H1 (cell line): Measurements from ENCODE around the gene ZBTB8B. TPM values are rescaled to one million over a fixed set of nuclear protein-coding genes. Genes with fewer than 3 reads are reported as not detected.

Experiments used
- EP300 ChIP-seq, 2 experiments: IDR thresholded peaks; 1 replicate in 1 of 2; 2 replicates in 1 of 2; pipeline ENCODE4 v1.6.1; 2011 to 2012; ENCODE audit warnings: low read depth in 2 of 2, low read length in 2 of 2, mild to moderate bottlenecking in 2 of 2, borderline replicate concordance in 1 of 2, inconsistent platforms in 1 of 2, moderate library complexity in 1 of 2
- POLR2AphosphoS5 ChIP-seq: IDR thresholded peaks from 2 replicates; pipeline ENCODE4 v1.6.1; 2011; ENCODE audit warnings: low read depth, low read length
- ZNF274 ChIP-seq: IDR thresholded peaks from 2 replicates; pipeline ENCODE4 v1.7.0; 2012; ENCODE audit warnings: low read length, borderline replicate concordance; ENCODE audit errors: extremely low read depth
- polyA plus RNA-seq, 7 experiments: library from polyadenylated mRNA; depleted of rRNA in 3 of 7; stranded (reverse) in 5 of 7; unstranded in 2 of 7; fragments of >200 nt in 5 of 7; fragments of 200-250 nt in 2 of 7; gene quantifications; 1 replicate in 5 of 7; 2 replicates in 1 of 7; 4 replicates in 1 of 7; pipeline versions ENCODE4 v1.2.1 to v1.2.3, GENCODE V29; 2011 to 2013; ENCODE audit warnings: missing spikeins in 2 of 7, mixed read lengths in 2 of 7
- total RNA-seq: library from RNA; stranded (reverse); fragmentation: NEBNext Ultra II Directional; extraction: Animal tissue kit (Norgen Biotek cat#: 25700); gene quantifications from 2 replicates; pipeline ENCODE4 v1.2.1, GENCODE V29; 2021

ZBTB8B gene
- total and polyA plus RNA-seq, 2 of the 8 experiments (the other 6 are each of a cell fraction or from before 2014, with no cell fraction given), result 1.3 to 3.7 TPM

DNA sequence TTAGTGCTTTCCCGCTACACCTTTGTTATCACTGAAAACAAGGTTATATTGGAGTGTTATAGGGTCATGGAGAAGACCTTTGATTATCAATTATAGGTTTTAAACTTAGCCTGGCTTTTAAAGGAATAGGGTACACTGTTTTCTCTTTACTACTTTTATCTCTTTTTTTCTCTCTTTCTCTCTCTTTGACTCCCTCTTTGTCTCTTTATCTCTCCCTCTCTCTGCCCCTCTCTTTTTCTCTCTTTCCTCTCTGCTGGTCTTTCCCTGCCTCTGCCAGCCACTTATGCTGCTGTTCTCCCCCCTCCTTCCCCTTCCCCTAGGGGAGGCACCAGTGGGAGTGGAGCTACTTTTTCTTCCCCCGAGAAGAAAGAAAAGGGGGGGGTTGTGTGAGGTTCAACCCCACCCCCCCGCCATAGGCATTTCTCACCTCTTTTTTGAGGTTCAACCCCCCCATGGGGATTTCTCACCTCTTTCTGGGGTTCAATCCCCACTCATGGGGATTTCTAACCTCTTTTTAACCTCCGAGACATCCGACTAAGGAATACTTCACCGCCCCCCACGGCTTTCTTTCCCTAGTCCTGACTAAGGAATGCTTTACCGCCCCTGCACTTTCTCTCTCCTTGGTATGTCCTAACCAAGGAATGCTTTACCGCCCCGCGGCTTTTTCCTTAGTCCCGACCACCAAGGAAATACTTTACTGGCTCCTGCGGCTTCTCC is 17.2 kb upstream of the ZBTB8B start (continued):
- TF ChIP-seq EP300 (IDR thresholded peaks at IDR 0.05; ENCODE audit: borderline replicate concordance in 1 of 2, low read depth in 2 of 2, low read length in 2 of 2) (peak in 1 of 2 experiments; percentile 96; a peak in 2 of 3 replicates), ZNF274 (no peak), POLR2AphosphoS5 (no peak)
